Stimulated activated CD4-positive, alpha-beta T cell treated with anti-CD3 and anti-CD28 coated beads, Interleukin-2, amount 100 ng/mL, for 24 hours (primary cell): ENCODE results near the gene PPM1F.
"Not testable (repeated sequence)": the region's sequence is repeated elsewhere in the genome, so short reads cannot be mapped to it uniquely, and the experiment has no call there.

Experiments
- DNase-seq, 2 donors: peaks; one replicate each; pipeline ENCODE4 v3.0.0-alpha.2; 2020

Gene PPM1F

GRCh38 chr22:21917959-21918261 is 34.7 kb downstream of the PPM1F start:
- no peak for DNase-seq

- no peak for DNase-seq
Measured at GRCh38 chr22:21917181-21917958, 35.3 kb downstream of the PPM1F start.

- no peak for DNase-seq
Measured at GRCh38 chr22:21916309-21916918, 36.2 kb downstream of the PPM1F start.

GRCh38 chr22:21915624-21916308 is 36.9 kb downstream of the PPM1F start:
- DNase-seq = no peak

- not testable (repeated sequence) for DNase-seq
Measured at GRCh38 chr22:21914033-21914642, 38.5 kb downstream of the PPM1F start.

GRCh38 chr22:21910367-21910766 is 42.3 kb downstream of the PPM1F start:
- DNase-seq = not testable (repeated sequence)

GRCh38 chr22:21909871-21910270 is 42.8 kb downstream of the PPM1F start:
- DNase-seq = no peak

GRCh38 chr22:21907638-21908522 is 44.8 kb downstream of the PPM1F start:
- DNase-seq = no peak

GRCh38 chr22:21905234-21905633 is 47.4 kb downstream of the PPM1F start:
- not testable (repeated sequence) for DNase-seq

GRCh38 chr22:21904250-21904789 is 48.3 kb downstream of the PPM1F start:
- no peak for DNase-seq

- no peak for DNase-seq
Measured at GRCh38 chr22:21903283-21903682, 49.4 kb downstream of the PPM1F start.

GRCh38 chr22:21902296-21903087 is 50.2 kb downstream of the PPM1F start:
- DNase-seq = no peak

GRCh38 chr22:21898354-21898896 is 54.2 kb downstream of the PPM1F start:
- DNase-seq = no peak

- no peak for DNase-seq
Measured at GRCh38 chr22:21896951-21897513, 55.6 kb downstream of the PPM1F start.

- not testable (repeated sequence) for DNase-seq
Measured at GRCh38 chr22:21896275-21896674, 56.4 kb downstream of the PPM1F start.

GRCh38 chr22:21894799-21895198 is 57.8 kb downstream of the PPM1F start:
- DNase-seq = no peak

GRCh38 chr22:21889251-21889990 is 63.2 kb downstream of the PPM1F start:
- no peak for DNase-seq

GRCh38 chr22:21887841-21888240 is 64.8 kb downstream of the PPM1F start:
- no peak for DNase-seq

GRCh38 chr22:21883930-21884329 is 68.7 kb downstream of the PPM1F start:
- not testable (repeated sequence) for DNase-seq

GRCh38 chr22:21882754-21883333 is 69.8 kb downstream of the PPM1F start:
- DNase-seq = not testable (repeated sequence)
